HepG2 (cell line): ENCODE results near the gene RPL41. TPM values are rescaled to one million over a fixed set of nuclear protein-coding genes. Genes with fewer than 3 reads are reported as not detected.

Experiments used
- FOXA1 ChIP-seq, 2 experiments: fragments of 450-650 bp in 1 of 2; sonication (generic) in 1 of 2; formaldehyde crosslinking in 1 of 2; IDR thresholded peaks; 2 replicates each; pipeline versions ENCODE4 v1.4.0 to v1.6.1; 2016 to 2020; ENCODE audit warnings: missing genetic modification reagents in 1 of 2
- GPN1 ChIP-seq: sonication (generic); formaldehyde crosslinking; IDR thresholded peaks from 2 replicates; pipeline ENCODE4 v1.5.1; 2020; ENCODE audit warnings: missing genetic modification reagents, borderline replicate concordance
- HINFP ChIP-seq: sonication (generic); formaldehyde crosslinking; IDR thresholded peaks from 2 replicates; pipeline ENCODE4 v1.4.0; 2020; ENCODE audit warnings: low read depth, mild to moderate bottlenecking, missing genetic modification reagents
- NFRKB ChIP-seq: fragments of 450-650 bp; IDR thresholded peaks from 2 replicates; pipeline ENCODE4 v1.6.1; 2017
- PITX1 ChIP-seq: sonication (generic); formaldehyde crosslinking; IDR thresholded peaks from 2 replicates; pipeline ENCODE4 v1.5.1; 2020; ENCODE audit warnings: mild to moderate bottlenecking, missing genetic modification reagents
- REPIN1 ChIP-seq: sonication (generic); formaldehyde crosslinking; IDR thresholded peaks from 2 replicates; pipeline ENCODE4 v1.8.0; 2022; ENCODE audit warnings: missing genetic modification reagents, low read depth, mild to moderate bottlenecking, borderline replicate concordance
- RFXAP ChIP-seq: sonication (generic); formaldehyde crosslinking; IDR thresholded peaks from 2 replicates; pipeline ENCODE4 v1.4.0; 2020; ENCODE audit warnings: missing genetic modification reagents, borderline replicate concordance
- TBL1XR1 ChIP-seq: fragments of 150-350 bp; IDR thresholded peaks from 2 replicates; pipeline ENCODE4 v1.6.1; 2014; ENCODE audit warnings: borderline replicate concordance, low read length; ENCODE audit not compliant: partially characterized antibody
- ZKSCAN8 ChIP-seq: IDR thresholded peaks from 2 replicates; pipeline ENCODE4 v1.6.1; 2016; ENCODE audit warnings: borderline replicate concordance, missing genetic modification reagents, missing compliant biosample characterization
- ZMAT5 ChIP-seq: sonication (generic); formaldehyde crosslinking; IDR thresholded peaks from 2 replicates; pipeline ENCODE4 v1.5.0; 2020; ENCODE audit warnings: mild to moderate bottlenecking, low read depth, missing genetic modification reagents, borderline replicate concordance
- ZNF296 ChIP-seq: sonication (generic); formaldehyde crosslinking; conservative IDR thresholded peaks from 2 replicates; pipeline ENCODE4 v1.5.0; 2020; ENCODE audit warnings: mild to moderate bottlenecking, missing genetic modification reagents
- ZNF367 ChIP-seq: sonication (generic); formaldehyde crosslinking; IDR thresholded peaks from 2 replicates; pipeline ENCODE4 v1.4.0; 2020; ENCODE audit warnings: missing genetic modification reagents, borderline replicate concordance
- ZNF724P ChIP-seq: sonication (generic); formaldehyde crosslinking; IDR thresholded peaks from 2 replicates; pipeline ENCODE4 v1.8.0; 2022; ENCODE audit warnings: missing genetic modification reagents, borderline replicate concordance
- polyA plus RNA-seq, 8 experiments: library from polyadenylated mRNA; depleted of rRNA in 3 of 8; stranded (reverse) in 7 of 8; unstranded in 1 of 8; fragments of >200 nt; fragmentation: Illumina TruSeq in 4 of 8; extraction: Trizol in 4 of 8; gene quantifications; 2 replicates each; pipeline versions ENCODE4 v1.2.1 to v1.2.3, GENCODE V29; 2011 to 2016; ENCODE audit warnings: low read depth in 4 of 8, missing spikeins in 1 of 8, mixed read lengths in 1 of 8; ENCODE audit not compliant: insufficient read depth in 1 of 8
- total RNA-seq, 5 experiments: library from RNA; depleted of rRNA; stranded (reverse); fragments of >200 nt; fragmentation: Illumina TruSeq; extraction: Trizol; gene quantifications; 2 replicates each; pipeline ENCODE4 v1.2.3, GENCODE V29; 2016; ENCODE audit warnings: low read depth in 1 of 5
- TF ChIP-seq, protein P1 (sequence below): IDR thresholded peaks from 2 replicates; pipeline ENCODE4 v1.4.0; 2020; ENCODE audit warnings: mild to moderate bottlenecking, missing genetic modification reagents

RPL41 gene
- total and polyA plus RNA-seq, 2 of the 13 experiments (the other 11 are each of a cell fraction or from before 2014, with no cell fraction given): 4,012 to 7,670 TPM

DNA sequence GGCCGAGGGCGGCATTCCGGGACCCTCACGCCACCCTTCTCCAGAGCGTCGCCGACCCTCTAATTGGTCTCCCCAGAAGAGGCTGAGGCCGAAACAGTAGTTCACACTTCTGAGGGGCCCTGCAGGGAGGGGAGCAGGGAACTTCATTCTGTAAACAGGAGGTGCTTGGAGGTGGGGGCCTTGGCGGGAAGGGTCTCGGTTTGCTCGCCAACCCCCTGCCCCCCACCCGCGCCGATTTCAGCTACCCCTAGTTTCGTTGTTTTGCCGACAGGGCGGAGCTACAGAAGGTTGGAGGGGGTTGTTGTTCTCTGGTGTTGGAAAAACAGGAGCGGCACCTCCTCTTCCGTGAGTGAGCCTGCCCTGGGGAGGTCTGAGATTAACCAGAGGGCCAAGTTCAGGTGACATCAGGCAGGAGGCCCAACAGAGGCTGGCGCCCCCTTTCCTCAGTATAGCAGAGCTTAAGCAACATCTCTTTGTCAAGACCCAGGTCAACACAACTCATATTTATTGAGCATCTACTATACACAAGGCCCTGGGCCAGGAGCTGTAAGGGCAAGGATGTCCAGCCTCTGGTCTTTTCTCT is 35.8 kb upstream of the RPL41 start (continued):
- TF ChIP-seq RFXAP (CRISPR knock-in tag): 0 out of 2 replicates have a peak, but pooled peaks have one; percentile 5
- TF ChIP-seq ZKSCAN8: no peak
- TF ChIP-seq FOXA1 (IDR thresholded peaks at IDR 0.05): no peak
- peak; percentile 78 for TF ChIP-seq FOXA1 (CRISPR knock-in tag; IDR thresholded peaks at IDR 0.05)
- TF ChIP-seq ZNF296 (CRISPR knock-in tag): no peak
- TF ChIP-seq, protein P1, sequence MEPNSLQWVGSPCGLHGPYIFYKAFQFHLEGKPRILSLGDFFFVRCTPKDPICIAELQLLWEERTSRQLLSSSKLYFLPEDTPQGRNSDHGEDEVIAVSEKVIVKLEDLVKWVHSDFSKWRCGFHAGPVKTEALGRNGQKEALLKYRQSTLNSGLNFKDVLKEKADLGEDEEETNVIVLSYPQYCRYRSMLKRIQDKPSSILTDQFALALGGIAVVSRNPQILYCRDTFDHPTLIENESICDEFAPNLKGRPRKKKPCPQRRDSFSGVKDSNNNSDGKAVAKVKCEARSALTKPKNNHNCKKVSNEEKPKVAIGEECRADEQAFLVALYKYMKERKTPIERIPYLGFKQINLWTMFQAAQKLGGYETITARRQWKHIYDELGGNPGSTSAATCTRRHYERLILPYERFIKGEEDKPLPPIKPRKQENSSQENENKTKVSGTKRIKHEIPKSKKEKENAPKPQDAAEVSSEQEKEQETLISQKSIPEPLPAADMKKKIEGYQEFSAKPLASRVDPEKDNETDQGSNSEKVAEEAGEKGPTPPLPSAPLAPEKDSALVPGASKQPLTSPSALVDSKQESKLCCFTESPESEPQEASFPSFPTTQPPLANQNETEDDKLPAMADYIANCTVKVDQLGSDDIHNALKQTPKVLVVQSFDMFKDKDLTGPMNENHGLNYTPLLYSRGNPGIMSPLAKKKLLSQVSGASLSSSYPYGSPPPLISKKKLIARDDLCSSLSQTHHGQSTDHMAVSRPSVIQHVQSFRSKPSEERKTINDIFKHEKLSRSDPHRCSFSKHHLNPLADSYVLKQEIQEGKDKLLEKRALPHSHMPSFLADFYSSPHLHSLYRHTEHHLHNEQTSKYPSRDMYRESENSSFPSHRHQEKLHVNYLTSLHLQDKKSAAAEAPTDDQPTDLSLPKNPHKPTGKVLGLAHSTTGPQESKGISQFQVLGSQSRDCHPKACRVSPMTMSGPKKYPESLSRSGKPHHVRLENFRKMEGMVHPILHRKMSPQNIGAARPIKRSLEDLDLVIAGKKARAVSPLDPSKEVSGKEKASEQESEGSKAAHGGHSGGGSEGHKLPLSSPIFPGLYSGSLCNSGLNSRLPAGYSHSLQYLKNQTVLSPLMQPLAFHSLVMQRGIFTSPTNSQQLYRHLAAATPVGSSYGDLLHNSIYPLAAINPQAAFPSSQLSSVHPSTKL (CRISPR knock-in tag): peak; percentile 58
- peak; percentile 14; the same call in 1 of the 2 replicates for TF ChIP-seq REPIN1 (CRISPR knock-in tag)
- TF ChIP-seq ZNF367: no peak
- peak; percentile 79 for TF ChIP-seq TBL1XR1
- no peak for TF ChIP-seq ZNF724P (CRISPR knock-in tag)
- TF ChIP-seq GPN1: no peak
- no peak for TF ChIP-seq ZMAT5 (CRISPR knock-in tag)
- TF ChIP-seq PITX1 (CRISPR knock-in tag): peak; percentile 97
- TF ChIP-seq NFRKB: no peak
- TF ChIP-seq HINFP (CRISPR knock-in tag): no peak
